Measurements from ENCODE around the gene ASPRV1. TPM values are rescaled to one million over a fixed set of nuclear protein-coding genes. Genes with fewer than 3 reads are reported as not detected.

Gene ASPRV1
- total RNA-seq, 1 donor from 2014 or later: 0.63 TPM

DNA sequence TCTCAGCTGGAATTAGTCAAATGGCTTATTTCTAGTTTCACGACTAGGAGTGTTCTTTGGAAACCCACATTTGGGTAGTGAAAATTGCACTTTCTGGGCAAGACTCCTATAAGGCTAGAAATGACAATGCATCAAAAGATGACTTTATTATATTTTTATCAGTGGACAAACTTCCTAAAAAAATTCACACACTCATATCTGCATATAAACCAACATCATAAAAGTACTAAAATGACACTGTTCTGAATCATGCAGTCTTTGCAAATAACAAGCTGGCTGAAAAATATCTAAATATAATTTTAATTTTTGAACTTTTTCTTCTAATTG is 28.9 kb downstream of the ASPRV1 start:
- Histone ChIP-seq H3K36me3 (peaks cover 28% of the 10 kb centered on the region), H3K27me3 (ENCODE audit: low read depth) (no peaks in the 10 kb centered on the region), H3K4me3 (no peak overlapping the region), H3K4me1 (peaks cover 18% of the 10 kb centered on the region), H3K9me3 (replicated peaks) (no peaks in the 10 kb centered on the region), H3K27ac (replicated peaks) (no peak overlapping the region)
- no peak for TF ChIP-seq CTCF (IDR thresholded peaks at IDR 0.05; ENCODE audit: borderline replicate concordance)
- DNase-seq: no peak
- intact Hi-C loops (cut with micrococcal nuclease): no loop called here

- Histone ChIP-seq H3K27me3 (ENCODE audit: low read depth) (no peaks in the 10 kb centered on the region), H3K27ac (replicated peaks) (no peak overlapping the region), H3K4me1 (peaks cover 18% of the 10 kb centered on the region), H3K4me3 (no peak overlapping the region), H3K36me3 (peaks cover 22% of the 10 kb centered on the region), H3K9me3 (replicated peaks) (no peaks in the 10 kb centered on the region)
- no peak for TF ChIP-seq CTCF (IDR thresholded peaks at IDR 0.05; ENCODE audit: borderline replicate concordance)
- DNase-seq: no peak
- intact Hi-C loops (cut with micrococcal nuclease): no loop called here
These were observed 29.4 kb downstream of the ASPRV1 start for GRCh38 chr2:69931832-69932595.

DNA sequence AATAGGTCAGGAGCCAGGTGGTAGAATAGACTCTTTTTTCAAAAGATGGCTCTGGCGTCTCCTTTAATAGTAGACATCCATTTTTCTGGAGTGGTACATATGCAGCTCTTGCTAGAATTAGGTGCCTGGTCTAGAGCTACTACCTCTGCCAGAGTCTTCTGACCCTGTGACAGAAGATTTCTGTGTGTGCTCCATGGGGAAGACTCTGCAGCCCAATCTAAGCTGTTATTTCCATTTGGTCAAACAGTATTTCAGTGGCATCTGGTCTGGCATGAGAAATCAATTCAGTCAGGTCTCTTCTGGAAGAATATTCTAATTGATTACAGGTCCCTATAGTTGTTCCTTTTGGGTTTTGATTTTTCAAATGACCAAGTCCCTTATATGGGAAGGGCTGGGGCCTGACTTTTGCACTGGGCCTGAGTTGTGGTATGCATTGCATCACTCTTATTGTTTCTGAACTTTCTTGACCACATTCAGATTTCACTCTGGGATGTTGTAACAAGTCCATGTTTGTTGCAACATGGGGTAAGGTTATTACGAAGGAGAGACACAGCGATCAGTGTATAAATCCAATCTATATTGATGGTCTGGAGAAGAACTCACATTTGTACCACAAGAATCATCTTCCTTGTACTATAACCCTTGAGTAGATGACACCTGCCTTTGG is 34.4 kb downstream of the ASPRV1 start:
- peaks cover 20% of the 10 kb centered on the region for H3K36me3 ChIP-seq
- intact Hi-C loops (cut with micrococcal nuclease): no loop called here
- H3K27ac ChIP-seq (replicated peaks): no peak overlapping the region
- DNase-seq: no peak
- TF ChIP-seq CTCF (IDR thresholded peaks at IDR 0.05; ENCODE audit: borderline replicate concordance): no peak
- H3K4me1 ChIP-seq: peaks cover 7% of the 10 kb centered on the region
- H3K4me3 ChIP-seq: no peak overlapping the region
- no peaks in the 10 kb centered on the region for H3K27me3 ChIP-seq (ENCODE audit: low read depth)
- H3K9me3 ChIP-seq (replicated peaks): no peaks in the 10 kb centered on the region

DNA sequence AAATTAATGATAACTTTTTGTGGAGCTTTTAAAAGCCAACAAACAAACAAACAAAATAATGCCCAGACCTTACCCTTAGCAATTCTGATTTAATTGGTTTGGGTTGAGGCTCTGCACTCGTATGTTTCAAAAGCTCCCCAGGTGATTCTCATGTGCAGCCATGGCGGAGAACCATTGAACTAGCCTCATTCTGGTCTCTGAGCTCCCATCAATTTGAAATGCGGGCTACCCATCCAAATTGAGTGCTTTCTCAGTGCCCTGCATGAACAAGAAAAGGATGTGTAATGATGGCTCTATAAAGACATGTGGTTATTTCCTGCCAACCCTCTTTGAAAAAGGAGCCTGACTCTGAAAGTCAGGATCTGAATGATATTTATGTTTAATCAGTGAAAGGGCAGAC is 38.3 kb downstream of the ASPRV1 start:
- DNase-seq: no peak
- Histone ChIP-seq H3K9me3 (replicated peaks) (no peaks in the 10 kb centered on the region), H3K27me3 (ENCODE audit: low read depth) (no peaks in the 10 kb centered on the region), H3K4me3 (no peak overlapping the region), H3K4me1 (peaks cover 14% of the 10 kb centered on the region), H3K27ac (replicated peaks) (no peak overlapping the region), H3K36me3 (peaks cover 35% of the 10 kb centered on the region)
- TF ChIP-seq CTCF (IDR thresholded peaks at IDR 0.05; ENCODE audit: borderline replicate concordance): no peak
- intact Hi-C loops (cut with micrococcal nuclease): no loop called here

DNA sequence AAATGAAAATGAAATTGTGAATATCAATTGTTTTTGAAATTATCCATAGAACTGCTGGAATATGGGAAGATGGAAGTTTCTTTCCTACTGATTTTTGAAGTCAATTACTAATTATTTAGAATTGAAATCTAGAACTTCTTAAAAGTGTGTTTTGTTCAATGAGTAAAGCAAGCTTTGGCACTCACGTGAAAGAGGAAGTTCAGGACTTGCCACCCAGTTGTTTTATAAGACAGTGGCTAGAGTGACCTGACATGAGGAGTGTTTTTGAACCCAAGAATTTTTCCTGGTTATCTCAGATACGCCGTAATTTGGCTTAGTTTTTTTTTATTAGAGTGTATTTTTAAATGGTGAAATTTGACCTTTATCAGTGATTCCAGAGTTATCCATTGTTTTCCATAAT is 43.0 kb downstream of the ASPRV1 start:
- no peak overlapping the region for H3K4me3 ChIP-seq
- H3K36me3 ChIP-seq: peaks cover 32% of the 10 kb centered on the region
- no peaks in the 10 kb centered on the region for H3K9me3 ChIP-seq (replicated peaks)
- intact Hi-C loops (cut with micrococcal nuclease): no loop called here
- no peak for DNase-seq
- no peaks in the 10 kb centered on the region for H3K27me3 ChIP-seq (ENCODE audit: low read depth)
- TF ChIP-seq CTCF (IDR thresholded peaks at IDR 0.05; ENCODE audit: borderline replicate concordance): no peak
- peak overlapping the region; percentile 56 for H3K27ac ChIP-seq (replicated peaks)
- peaks cover 49% of the 10 kb centered on the region for H3K4me1 ChIP-seq
